HCT116 (cell line): ENCODE results near the gene OAT. TPM values are rescaled to one million over a fixed set of nuclear protein-coding genes. Genes with fewer than 3 reads are reported as not detected.

Experiments
- ATAC-seq: fragments of 200-7000 bp; cut with Tn5 transposase; 2 replicates; pipeline ENCODE4 v1.9.1; 2020; ENCODE audit warnings: mild to moderate bottlenecking, moderate library complexity
- BruUV-seq: library from RNA; stranded (reverse); fragments of 400-500 nt; replicated peaks from 2 replicates; lab custom pipeline; 2021; lab: Mats Ljungman, UMichigan
- CTCF ChIA-PET: fragments of 300-600 bp; sonication (Branson Sonifier 250); formaldehyde crosslinking; loops from one replicate; lab custom pipeline; 2021; ENCODE audit warnings: antibody characterized with exemption; lab: Charles Lee
- POLR2A ChIA-PET: fragments of 300-600, 350-600 bp; sonication (Branson Sonifier 250); formaldehyde crosslinking; loops from one replicate; lab custom pipeline; 2021; ENCODE audit warnings: antibody characterized with exemption; lab: Charles Lee
- RAD21 ChIA-PET, 2 experiments: fragments of 300-600 bp; sonication (Branson Sonifier 250); formaldehyde crosslinking; loops; one replicate each; lab custom pipeline; 2023; ENCODE audit warnings: low total read pairs in 2 of 2; ENCODE audit not compliant: uncharacterized antibody in 2 of 2, unreplicated experiment in 2 of 2, low non-redundant PET in 1 of 2; lab: Charles Lee
- DNase-seq: peaks from one replicate; pipeline ENCODE4 v3.0.0-alpha.2; 2010; ENCODE audit warnings: low read depth, low spot score
- H2AFZ ChIP-seq: fragments of 200-600 bp; shearing (Covaris generic), sonication (generic); 2 replicates; pipeline ENCODE4 v1.6.1; 2017; ENCODE audit warnings: low read depth, mixed run types, mixed read lengths, antibody characterized with exemption, low read length; ENCODE audit not compliant: poor library complexity, severe bottlenecking
- H3K27ac ChIP-seq: 2 replicates; pipeline ENCODE4 v1.5.1; 2012; ENCODE audit warnings: low read depth, low read length
- H3K27me3 ChIP-seq: fragments of 200-600 bp; sonication (generic); 2 replicates; pipeline ENCODE4 v1.6.1; 2016; ENCODE audit warnings: mixed run types, low read length, mixed read lengths; ENCODE audit not compliant: insufficient read depth
- H3K36me3 ChIP-seq, 2 experiments: fragments of 200-500 bp in 1 of 2; fragments of 200-600 bp in 1 of 2; sonication (Bioruptor generic) in 1 of 2; sonication (generic) in 1 of 2; 2 replicates each; pipeline versions ENCODE4 v1.5.1 to v1.6.1; 2014 to 2016; ENCODE audit warnings: low read length in 2 of 2, inconsistent platforms in 1 of 2, mixed read lengths in 1 of 2, mixed run types in 1 of 2; ENCODE audit not compliant: insufficient read depth in 2 of 2, control insufficient read depth in 1 of 2
- H3K4me1 ChIP-seq, 2 experiments: fragments of 200-600 bp in 1 of 2; sonication (generic) in 1 of 2; 2 replicates each; pipeline versions ENCODE4 v1.5.1 to v1.6.1; 2012 to 2017; ENCODE audit warnings: low read length in 2 of 2, inconsistent platforms in 1 of 2, mild to moderate bottlenecking in 1 of 2, mixed read lengths in 1 of 2, mixed run types in 1 of 2, moderate library complexity in 1 of 2; ENCODE audit not compliant: insufficient read depth in 2 of 2, control insufficient read depth in 1 of 2
- H3K4me2 ChIP-seq: fragments of 200-600 bp; sonication (generic); 2 replicates; pipeline ENCODE4 v1.6.1; 2017; ENCODE audit warnings: mixed run types, low read length, mixed read lengths
- H3K4me3 ChIP-seq, 2 experiments: fragments of 200-600 bp in 1 of 2; sonication (generic) in 1 of 2; replicated peaks in 1 of 2; 2 replicates each; pipeline ENCODE4 v1.5.1; 2011 to 2016; ENCODE audit warnings: low read length in 2 of 2, control low read depth in 1 of 2, low read depth in 1 of 2, mild to moderate bottlenecking in 1 of 2, mixed read lengths in 1 of 2, mixed run types in 1 of 2
- H3K79me2 ChIP-seq: fragments of 200-600 bp; sonication (generic); 2 replicates; pipeline ENCODE4 v1.6.1; 2017; ENCODE audit warnings: mild to moderate bottlenecking, mixed run types, low read length, moderate library complexity, mixed read lengths; ENCODE audit not compliant: insufficient read depth
- H3K9ac ChIP-seq: fragments of 200-600 bp; sonication (generic); 2 replicates; pipeline ENCODE4 v1.6.1; 2016; ENCODE audit warnings: low read length, mixed read lengths
- H3K9me2 ChIP-seq: fragments of 200-600 bp; sonication (generic), shearing (Covaris generic); 2 replicates; pipeline ENCODE4 v1.6.1; 2017; ENCODE audit warnings: mixed run types, mild to moderate bottlenecking, moderate library complexity; ENCODE audit not compliant: insufficient read depth
- H3K9me3 ChIP-seq, 2 experiments: fragments of 200-500 bp in 1 of 2; fragments of 200-600 bp in 1 of 2; sonication (Bioruptor generic) in 1 of 2; sonication (generic) in 1 of 2; 2 replicates each; pipeline ENCODE4 v1.6.1; 2014 to 2017; ENCODE audit warnings: low read length in 2 of 2, mixed read lengths in 2 of 2, inconsistent platforms in 1 of 2, low read depth in 1 of 2, mild to moderate bottlenecking in 1 of 2, mixed run types in 1 of 2, moderate library complexity in 1 of 2; ENCODE audit not compliant: control insufficient read depth in 1 of 2, insufficient read depth in 1 of 2
- H4K20me1 ChIP-seq: fragments of 200-600 bp; sonication (generic), shearing (Covaris generic); 2 replicates; pipeline ENCODE4 v1.6.1; 2017; ENCODE audit warnings: mixed run types, mild to moderate bottlenecking, moderate library complexity; ENCODE audit not compliant: insufficient read depth
- POLR2AphosphoS5 ChIP-seq: IDR thresholded peaks from 2 replicates; pipeline ENCODE4 v1.6.1; 2011; ENCODE audit warnings: mild to moderate bottlenecking, low read depth, low read length, moderate library complexity
- REST ChIP-seq: IDR thresholded peaks from 2 replicates; pipeline ENCODE4 v1.6.1; 2012; ENCODE audit warnings: low read depth
- intact Hi-C: fragments of 100-400 bp; cut with micrococcal nuclease; formaldehyde crosslinking; loops from 2 replicates; pipeline ENCODE4 v1.10.0; 2022
- total RNA-seq: library from RNA; stranded (reverse); gene quantifications from one replicate; pipeline ENCODE4 v1.2.1, GENCODE V29; 2021; ENCODE audit not compliant: unreplicated experiment

Gene OAT
- total RNA-seq, 1 experiment from 2014 or later, result 133 TPM

- ChIA-PET CTCF (no interaction called here), POLR2A (no interaction called here), RAD21 (interaction anchor here in 1 of 2 experiments (0.7 kb wide), 1 partner anchor 61 kb away, joined by 6 read pairs; no protein-coding TSS in a partner anchor)
- Histone ChIP-seq H3K4me2 (peak within 1 kb of the TSS; percentile 95), H2AFZ (peak within 1 kb of the TSS; percentile 89), H3K9ac (peak within 1 kb of the TSS; percentile 66), H3K36me3 (no peaks in the 10 kb centered on the region), H3K9me3 (no peaks in the 10 kb centered on the region), H4K20me1 (no peaks in the 10 kb centered on the region), H3K4me3 (peak within 1 kb of the TSS; percentile 47 to 64), H3K79me2 (no peaks in the 10 kb centered on the region), H3K27me3 (no peaks in the 10 kb centered on the region; the same call in 1 of the 2 replicates), H3K9me2 (no peaks in the 10 kb centered on the region), H3K4me1 (peaks cover 11 to 19% of the 10 kb centered on the region in 2 experiments), H3K27ac (peak within 1 kb of the TSS; percentile 15; the same call in 1 of the 2 replicates)
- peak; percentile 18 for DNase-seq
- no TSS peak for BruUV-seq
- TF ChIP-seq POLR2AphosphoS5 (peak; percentile 43; the same call in 1 of the 2 replicates), REST (no peak)
- intact Hi-C loops, result no loop called here
- ATAC-seq, result peak; percentile 86
Measured at GRCh38 chr10:124450012-124450782, 31.5 kb upstream of the OAT start, which contains the start of gene NKX1-2. Gene NKX1-2, minus strand, starts transcription at chr10:124450035. Its CDS starts 92 bp downstream, at chr10:124449943.
